GM06990 (cell line): ENCODE data around the gene NIM1K.
A peak's percentile ranks its signal among the peaks of the same experiment; 100 is the strongest.
"Not testable (repeated sequence)": the region's sequence is repeated elsewhere in the genome, so short reads cannot be mapped to it uniquely, and the experiment has no call there.

ENCODE experiments used
- DNase-seq: peaks from one replicate; pipeline ENCODE4 v3.0.0-alpha.2; 2011; ENCODE audit not compliant: insufficient read length; ENCODE audit errors: extremely low read depth
- H3K27me3 ChIP-seq: replicated peaks from 2 replicates; pipeline ENCODE4 v1.6.0; 2011; ENCODE audit warnings: low read length; ENCODE audit not compliant: control insufficient read depth, insufficient read depth
- H3K36me3 ChIP-seq: 2 replicates; pipeline ENCODE4 v1.5.1; 2011; ENCODE audit warnings: low read length; ENCODE audit not compliant: control insufficient read depth, insufficient read depth
- H3K4me3 ChIP-seq: replicated peaks from 2 replicates; pipeline ENCODE4 v1.5.1; 2011; ENCODE audit warnings: low read depth, mild to moderate bottlenecking, control low read depth, low read length
- CTCF ChIP-seq: IDR thresholded peaks from 2 replicates; pipeline ENCODE4 v1.5.1; 2011; ENCODE audit warnings: low read length, control low read depth, mild to moderate bottlenecking, inconsistent platforms; ENCODE audit not compliant: insufficient read depth, poor library complexity, severe bottlenecking

NIM1K gene

GRCh38 chr5:43197535-43197934, 5.5 kb downstream of the NIM1K start:
- TF ChIP-seq CTCF: no peak
- H3K36me3 ChIP-seq: no peaks in the 10 kb centered on the region
- no peak for DNase-seq
- H3K27me3 ChIP-seq: no peaks in the 10 kb centered on the region
- no peak overlapping the region for H3K4me3 ChIP-seq

- H3K36me3 ChIP-seq, H3K27me3 ChIP-seq, H3K4me3 ChIP-seq: not testable (repeated sequence)
- peak; percentile 48 for DNase-seq
Observed at GRCh38 chr5:43201442-43201841, 9.4 kb downstream of the NIM1K start.

GRCh38 chr5:43202380-43202779, 10.4 kb downstream of the NIM1K start:
- Histone ChIP-seq H3K4me3 (no peak overlapping the region), H3K36me3 (no peaks in the 10 kb centered on the region), H3K27me3 (no peaks in the 10 kb centered on the region)
- TF ChIP-seq CTCF: no peak
- no peak for DNase-seq

- Histone ChIP-seq H3K36me3 (no peaks in the 10 kb centered on the region), H3K4me3 (no peak overlapping the region), H3K27me3 (no peaks in the 10 kb centered on the region)
- DNase-seq: no peak
- no peak for TF ChIP-seq CTCF
Observed at GRCh38 chr5:43203373-43203772, 11.3 kb downstream of the NIM1K start.

GRCh38 chr5:43204958-43205357, 12.9 kb downstream of the NIM1K start:
- H3K4me3 ChIP-seq: no peak overlapping the region
- TF ChIP-seq CTCF: no peak
- DNase-seq: no peak
- no peaks in the 10 kb centered on the region for H3K27me3 ChIP-seq
- no peaks in the 10 kb centered on the region for H3K36me3 ChIP-seq

GRCh38 chr5:43207601-43208000, 15.6 kb downstream of the NIM1K start:
- no peak for DNase-seq
- TF ChIP-seq CTCF: no peak
- H3K4me3 ChIP-seq: no peak overlapping the region
- no peaks in the 10 kb centered on the region for H3K27me3 ChIP-seq
- H3K36me3 ChIP-seq: no peaks in the 10 kb centered on the region
